Measurements from ENCODE around the gene CACNA1A.
"Not testable (repeated sequence)": the region's sequence is repeated elsewhere in the genome, so short reads cannot be mapped to it uniquely, and the experiment has no call there.

The CACNA1A gene

GRCh38 chr19:13506471-13506820 is at the start of gene CACNA1A:
TSS of gene CACNA1A (minus strand) at chr19:13506479. CDS start at chr19:13506224, 255 bp downstream.
- no peak for DNase-seq

- no peak for DNase-seq
Observed at GRCh38 chr19:13554506-13555240, 48.4 kb upstream of the CACNA1A start.

- no peak for DNase-seq
Observed at GRCh38 chr19:13553880-13554400, 47.7 kb upstream of the CACNA1A start.

GRCh38 chr19:13548131-13548530 is 41.9 kb upstream of the CACNA1A start:
- no peak for DNase-seq

- DNase-seq = no peak
Observed at GRCh38 chr19:13547102-13547501, 40.8 kb upstream of the CACNA1A start.

GRCh38 chr19:13544423-13544822 is 38.1 kb upstream of the CACNA1A start:
- no peak for DNase-seq

- no peak for DNase-seq
Observed at GRCh38 chr19:13541554-13541953, 35.3 kb upstream of the CACNA1A start.

- no peak for DNase-seq
Observed at GRCh38 chr19:13539332-13539731, 33.1 kb upstream of the CACNA1A start.

- no peak for DNase-seq
Observed at GRCh38 chr19:13538601-13539253, 32.4 kb upstream of the CACNA1A start.

- DNase-seq = no peak
Observed at GRCh38 chr19:13537454-13537853, 31.2 kb upstream of the CACNA1A start.

- DNase-seq = no peak
Observed at GRCh38 chr19:13530720-13531119, 24.4 kb upstream of the CACNA1A start.

- DNase-seq = not testable (repeated sequence)
Observed at GRCh38 chr19:13529721-13530120, 23.4 kb upstream of the CACNA1A start.

GRCh38 chr19:13526552-13526951 is 20.3 kb upstream of the CACNA1A start:
- peak; percentile 16 for DNase-seq

- DNase-seq = no peak
Observed at GRCh38 chr19:13521066-13521465, 14.8 kb upstream of the CACNA1A start.

- no peak for DNase-seq
Observed at GRCh38 chr19:13511947-13512346, 5.7 kb upstream of the CACNA1A start.

- DNase-seq = no peak
Observed at GRCh38 chr19:13507053-13507611, 853 bp upstream of the CACNA1A start.

- no peak for DNase-seq
Observed at GRCh38 chr19:13505761-13506470, 363 bp downstream of the CACNA1A start.

GRCh38 chr19:13505164-13505695 is 1.0 kb downstream of the CACNA1A start:
- DNase-seq = no peak

- no peak for DNase-seq
Observed at GRCh38 chr19:13503570-13504235, 2.6 kb downstream of the CACNA1A start.

- no peak for DNase-seq
Observed at GRCh38 chr19:13502231-13502630, 4.0 kb downstream of the CACNA1A start.

- no peak for DNase-seq
Observed at GRCh38 chr19:13499692-13500091, 6.6 kb downstream of the CACNA1A start.

GRCh38 chr19:13493516-13494310 is 12.6 kb downstream of the CACNA1A start:
- DNase-seq = no peak

All from suppressor macrophage treated with lipopolysaccharide for 4 hours (primary cell).